ENCODE measurements around the gene PRPF19. TPM values are rescaled to one million over a fixed set of nuclear protein-coding genes. Genes with fewer than 3 reads are reported as not detected.

Gene PRPF19
- total RNA-seq = 100 to 1,000 TPM; 148 to 197 TPM

DNA sequence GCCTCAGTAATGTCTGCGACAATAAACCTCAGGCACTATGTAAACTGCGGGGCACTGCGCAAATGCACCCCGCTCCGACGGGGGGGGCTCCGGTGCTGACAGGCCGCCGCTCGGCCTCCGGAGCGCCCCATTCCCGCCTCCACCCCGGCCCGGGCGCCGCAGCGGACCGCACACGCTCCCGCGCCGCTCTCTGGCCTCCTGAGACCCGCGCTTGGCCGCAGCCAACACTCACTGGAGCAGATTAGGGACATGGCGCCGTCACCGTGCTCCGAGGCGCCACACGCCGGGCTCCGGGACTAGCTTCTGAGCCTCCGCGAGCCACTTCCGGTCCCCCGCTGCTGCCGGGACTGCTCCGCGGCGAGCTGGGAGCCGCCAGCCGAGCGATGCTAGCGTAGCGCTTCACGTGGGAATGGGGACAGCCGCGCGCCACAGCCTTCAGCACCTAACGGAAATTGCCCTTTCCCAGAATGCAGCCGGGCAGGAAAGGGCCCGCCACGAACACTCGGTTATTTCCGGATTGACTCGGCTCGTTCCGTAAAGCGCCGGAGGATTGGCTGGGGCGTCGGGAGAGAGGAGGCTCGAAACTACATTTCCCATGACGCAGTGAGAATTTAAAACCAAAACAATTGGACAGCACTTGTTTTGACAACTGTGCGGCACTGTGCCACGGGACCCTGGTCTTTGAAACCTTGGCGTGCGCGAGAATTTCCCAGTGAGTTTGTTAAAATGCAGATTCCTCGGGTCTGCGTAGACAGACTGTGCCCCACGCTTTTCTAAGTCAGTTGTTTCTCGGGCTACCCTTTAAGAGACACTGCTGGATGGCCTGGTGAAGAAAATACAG lies at the start of gene PRPF19:
Gene PRPF19, minus strand, starts transcription at position 454 of the 841 bp plus-strand sequence. Its CDS starts 203 bp downstream, at position 251.
- ChIA-PET CTCF (interaction anchor here (0.9 to 3.5 kb wide), 4 partner anchors 9 to 75 kb away, joined by 3 to 16 read pairs (median 6); no protein-coding TSS in a partner anchor), POLR2A (interaction anchor here (0.6 to 2.3 kb wide), 8 partner anchors 9 to 209 kb away, joined by 3 to 16 read pairs (median 4); partner anchors contain the start of genes TMEM109 and TMEM132A)
- H3K27ac Mint-ChIP-seq = peak within 1 kb of the TSS; percentile 94
- no peaks in the 10 kb centered on the region for H3K9me3 Mint-ChIP-seq (ENCODE audit: low read depth)
- intact Hi-C loops (cut with DNase I, micrococcal nuclease) = loop anchor here (1.0 to 10.0 kb wide), 8 partner anchors 8 to 522 kb away; partner anchors contain the start of genes CPSF7 (in 2 of the 2), TMEM109 (in 2 of the 2), VPS37C (in 2 of the 2) and CCDC86 (in 1 of the 2)
- peaks cover 41% of the 10 kb centered on the region for H3K4me1 Mint-ChIP-seq
- ATAC-seq (peak; percentile 97), DNase-seq (peak; percentile 99)
- H3K36me3 Mint-ChIP-seq (ENCODE audit: low read depth) = peaks cover 26% of the 10 kb centered on the region
- no peaks in the 10 kb centered on the region for H3K27me3 Mint-ChIP-seq
- peak within 1 kb of the TSS; percentile 86 for H3K4me3 Mint-ChIP-seq

DNA sequence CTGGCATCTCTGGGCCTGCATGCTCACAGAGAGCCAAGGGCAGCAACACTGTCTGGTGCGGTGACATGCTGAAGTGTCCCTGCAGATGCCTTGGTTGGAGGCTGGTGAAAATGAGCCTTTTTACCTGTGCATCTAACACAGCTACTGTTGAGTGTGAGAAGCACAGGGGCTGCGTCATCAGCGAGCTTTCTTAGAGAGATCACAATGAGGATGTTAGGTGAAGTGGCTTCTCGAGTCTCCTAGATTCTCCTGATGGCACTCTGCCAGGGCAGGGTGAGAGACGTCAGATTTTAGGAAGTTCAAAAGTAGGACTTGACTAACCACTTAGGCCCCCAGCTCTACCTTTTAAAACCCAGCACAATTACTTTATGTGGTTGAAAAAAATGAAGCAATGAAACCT lies 49.2 kb upstream of the PRPF19 start:
- no peaks in the 10 kb centered on the region for H3K36me3 Mint-ChIP-seq (ENCODE audit: low read depth)
- H3K9me3 Mint-ChIP-seq (ENCODE audit: low read depth) = no peaks in the 10 kb centered on the region
- ATAC-seq (no peak), DNase-seq (peak; percentile 11)
- H3K27ac Mint-ChIP-seq = no peak overlapping the region
- H3K4me1 Mint-ChIP-seq = peaks cover 17% of the 10 kb centered on the region
- peaks cover 7% of the 10 kb centered on the region for H3K27me3 Mint-ChIP-seq
- no peak overlapping the region for H3K4me3 Mint-ChIP-seq
- POLR2A ChIA-PET = no interaction called here
- intact Hi-C loops (cut with DNase I, micrococcal nuclease) = loop anchor here in 1 of 2 experiments (10.0 kb wide), 1 partner anchor 299 kb away; no protein-coding TSS in a partner anchor
- CTCF ChIA-PET = interaction anchor here (0.6 to 1.2 kb wide), 3 partner anchors 11 to 124 kb away, joined by 3 to 6 read pairs (median 6); no protein-coding TSS in a partner anchor

DNA sequence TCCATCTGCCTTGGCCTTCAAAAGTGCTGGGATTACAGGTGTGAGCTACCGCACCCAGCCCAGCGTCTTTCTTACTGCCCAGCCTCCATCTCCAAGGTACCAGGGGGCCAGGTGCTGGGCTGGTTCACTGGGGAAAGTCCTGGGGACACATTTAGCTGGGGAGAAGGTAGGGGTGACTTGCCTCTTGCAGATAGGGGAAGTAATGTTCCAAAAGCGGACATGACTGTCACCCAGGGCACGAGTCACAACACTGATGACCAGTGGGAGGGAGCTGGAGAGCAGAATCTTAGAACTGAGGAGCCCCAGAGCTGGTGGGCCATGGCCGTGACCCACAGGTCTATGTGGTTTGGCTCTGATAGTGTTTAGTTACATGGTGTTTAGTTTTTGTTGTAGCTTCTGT lies 48.0 kb upstream of the PRPF19 start:
- H3K27me3 Mint-ChIP-seq = peaks cover 7% of the 10 kb centered on the region
- no peaks in the 10 kb centered on the region for H3K9me3 Mint-ChIP-seq (ENCODE audit: low read depth)
- ATAC-seq = no peak
- H3K4me1 Mint-ChIP-seq = peaks cover 21% of the 10 kb centered on the region
- intact Hi-C loops (cut with DNase I, micrococcal nuclease) = loop anchor here in 1 of 2 experiments (10.0 kb wide), 1 partner anchor 300 kb away; no protein-coding TSS in a partner anchor
- ChIA-PET CTCF (interaction anchor here (0.6 to 1.9 kb wide), 7 partner anchors 9 to 1808 kb away, joined by 3 to 6 read pairs (median 3); no protein-coding TSS in a partner anchor), POLR2A (no interaction called here)
- H3K27ac Mint-ChIP-seq = no peak overlapping the region
- peak; percentile 2 for DNase-seq
- H3K36me3 Mint-ChIP-seq (ENCODE audit: low read depth) = no peaks in the 10 kb centered on the region
- no peak overlapping the region for H3K4me3 Mint-ChIP-seq

DNA sequence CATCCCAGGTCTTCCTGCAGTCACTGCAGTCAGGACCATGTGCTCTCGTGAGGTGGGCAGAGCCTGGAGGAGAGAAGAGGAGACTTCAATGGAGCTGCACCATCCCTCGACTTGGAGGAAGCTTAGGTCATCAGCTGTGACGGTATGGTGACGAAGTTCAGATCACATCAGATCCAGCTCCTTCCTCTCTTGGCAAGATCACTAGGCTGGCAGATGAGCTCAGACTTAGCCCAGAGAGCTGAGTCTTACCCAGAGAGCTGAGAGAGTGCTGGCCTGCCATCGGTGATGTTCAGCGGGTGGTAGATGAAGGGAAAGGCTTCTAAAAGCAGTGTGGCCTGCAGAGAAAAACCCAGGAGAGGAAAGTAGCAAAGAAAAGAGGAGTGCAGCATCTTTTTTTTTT lies 47.4 kb upstream of the PRPF19 start:
- DNase-seq (peak; percentile 4), ATAC-seq (no peak)
- intact Hi-C loops (cut with DNase I, micrococcal nuclease) = loop anchor here in 1 of 2 experiments (10.0 kb wide), 1 partner anchor 301 kb away; no protein-coding TSS in a partner anchor
- H3K9me3 Mint-ChIP-seq (ENCODE audit: low read depth) = no peaks in the 10 kb centered on the region
- H3K36me3 Mint-ChIP-seq (ENCODE audit: low read depth) = no peaks in the 10 kb centered on the region
- CTCF ChIA-PET = interaction anchor here (0.7 to 1.9 kb wide), 8 partner anchors 9 to 375 kb away, joined by 3 to 5 read pairs (median 3); no protein-coding TSS in a partner anchor
- peaks cover 21% of the 10 kb centered on the region for H3K4me1 Mint-ChIP-seq
- POLR2A ChIA-PET = no interaction called here
- H3K27ac Mint-ChIP-seq = no peak overlapping the region
- H3K27me3 Mint-ChIP-seq = peaks cover 7% of the 10 kb centered on the region
- H3K4me3 Mint-ChIP-seq = no peak overlapping the region

DNA sequence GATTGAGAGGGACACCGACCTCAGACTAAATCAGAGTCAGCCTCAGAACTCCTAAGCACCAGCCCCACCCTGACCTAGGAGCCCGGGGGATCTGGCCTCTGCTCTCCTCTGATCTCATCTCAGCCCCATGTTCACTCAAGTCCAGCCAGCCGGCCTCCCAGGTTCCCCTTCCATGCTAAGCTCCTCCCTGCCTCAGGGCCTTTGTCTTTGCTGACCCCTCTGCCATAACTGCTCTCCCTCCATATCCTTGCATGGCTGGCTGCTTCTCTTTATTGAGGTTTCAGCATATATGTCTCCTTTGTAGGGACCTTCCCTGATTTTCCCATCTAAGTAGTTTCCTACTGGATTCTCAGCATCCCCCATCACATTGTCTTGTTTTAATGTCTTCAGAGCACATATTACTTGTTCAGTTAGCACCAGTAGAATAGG lies 46.4 kb upstream of the PRPF19 start:
- no peaks in the 10 kb centered on the region for H3K9me3 Mint-ChIP-seq (ENCODE audit: low read depth)
- intact Hi-C loops (cut with DNase I, micrococcal nuclease) = loop anchor here in 1 of 2 experiments (1.0 to 10.0 kb wide), 2 partner anchors 18 to 302 kb away; no protein-coding TSS in a partner anchor
- ChIA-PET POLR2A (no interaction called here), CTCF (interaction anchor here (1.2 to 1.9 kb wide), 3 partner anchors 8 to 15 kb away, joined by 3 to 5 read pairs (median 3); no protein-coding TSS in a partner anchor)
- no peak overlapping the region for H3K4me3 Mint-ChIP-seq
- no peaks in the 10 kb centered on the region for H3K36me3 Mint-ChIP-seq (ENCODE audit: low read depth)
- no peak overlapping the region for H3K27ac Mint-ChIP-seq
- peaks cover 21% of the 10 kb centered on the region for H3K4me1 Mint-ChIP-seq
- no peak for ATAC-seq
- no peak for DNase-seq
- peaks cover 7% of the 10 kb centered on the region for H3K27me3 Mint-ChIP-seq

DNA sequence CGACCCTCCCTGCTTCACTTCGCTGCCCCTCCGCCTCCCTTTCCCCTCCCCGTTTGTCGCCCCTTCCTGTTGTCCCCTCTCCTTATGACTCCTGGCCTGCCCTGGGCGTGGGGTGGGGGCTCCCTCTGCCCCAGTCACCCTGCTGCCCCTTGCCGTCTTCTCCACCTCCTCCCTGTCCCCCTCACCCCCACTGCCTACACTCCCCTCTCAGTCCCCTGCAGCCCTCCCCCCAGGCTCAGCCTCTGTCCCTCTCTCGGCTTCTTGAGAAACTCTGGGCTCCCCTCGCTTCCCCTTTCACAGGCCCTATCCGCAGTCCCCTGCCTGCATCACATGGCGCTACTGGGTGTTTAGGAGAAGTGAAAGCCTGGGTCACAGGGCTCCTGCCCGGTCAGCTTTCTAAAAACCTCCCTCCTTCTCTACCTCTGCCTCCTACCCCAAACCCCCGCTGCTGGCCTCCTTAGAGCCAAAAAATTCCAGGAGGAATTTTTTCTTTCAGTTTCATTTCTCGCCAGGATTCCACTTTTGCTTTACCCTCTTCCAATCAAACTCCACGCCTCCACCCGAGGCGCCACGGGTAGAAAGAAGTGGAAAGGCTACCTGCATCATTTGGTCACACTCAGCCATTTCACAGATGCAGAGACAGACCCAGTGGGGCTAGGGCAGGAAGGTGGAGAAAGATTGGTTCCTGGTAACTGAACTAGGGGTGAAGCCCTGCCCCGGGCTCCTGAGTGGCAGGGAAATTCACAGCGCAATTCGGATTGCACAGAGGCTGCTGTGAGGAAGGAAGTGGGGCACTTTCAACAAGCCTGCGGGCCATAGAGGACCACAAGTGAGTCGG lies 45.7 kb upstream of the PRPF19 start, which contains the start of gene SLC15A3:
Gene SLC15A3, minus strand, starts transcription at position 273 of the 838 bp plus-strand sequence. CDS start 625 bp downstream, outside the sequence.
- Mint-ChIP-seq H3K27me3 (peaks cover 7% of the 10 kb centered on the region), H3K36me3 (ENCODE audit: low read depth) (no peaks in the 10 kb centered on the region), H3K9me3 (ENCODE audit: low read depth) (no peaks in the 10 kb centered on the region), H3K4me1 (peaks cover 21% of the 10 kb centered on the region), H3K27ac (peak within 1 kb of the TSS; percentile 85), H3K4me3 (peak within 1 kb of the TSS; percentile 75)
- CTCF ChIA-PET = interaction anchor here (1.6 kb wide), 1 partner anchor 15 kb away, joined by 3 read pairs; no protein-coding TSS in a partner anchor
- intact Hi-C loops (cut with DNase I, micrococcal nuclease) = loop anchor here in 1 of 2 experiments (1.0 to 10.0 kb wide), 3 partner anchors 18 to 303 kb away; partner anchors contain the start of gene TMEM109
- DNase-seq = peak; percentile 52
- POLR2A ChIA-PET = no interaction called here
- peak; percentile 71 for ATAC-seq

DNA sequence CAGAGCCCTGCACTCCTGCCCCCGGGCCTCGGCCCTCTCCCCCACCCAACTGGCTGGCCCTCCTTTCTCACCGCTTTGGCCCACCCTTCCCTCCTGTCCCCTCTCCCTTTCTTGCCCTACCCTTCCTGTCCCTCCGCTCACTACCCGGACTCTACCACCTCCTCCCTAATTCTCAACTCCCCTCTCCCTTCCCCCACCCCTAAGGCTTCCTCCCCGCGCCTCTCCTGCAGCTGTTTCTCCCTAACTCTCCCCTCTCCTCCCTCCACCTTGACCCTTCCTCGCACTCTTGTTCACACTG lies 45.2 kb upstream of the PRPF19 start:
- Mint-ChIP-seq H3K36me3 (ENCODE audit: low read depth) (no peaks in the 10 kb centered on the region), H3K27me3 (peaks cover 7% of the 10 kb centered on the region), H3K4me3 (peak overlapping the region; percentile 75), H3K4me1 (peaks cover 21% of the 10 kb centered on the region), H3K27ac (peak overlapping the region; percentile 85), H3K9me3 (ENCODE audit: low read depth) (no peaks in the 10 kb centered on the region)
- POLR2A ChIA-PET = no interaction called here
- ATAC-seq = peak; percentile 14
- intact Hi-C loops (cut with DNase I, micrococcal nuclease) = loop anchor here in 1 of 2 experiments (2.0 to 10.0 kb wide), 2 partner anchors 37 to 303 kb away; partner anchors contain the start of gene TMEM109
- no peak for DNase-seq
- CTCF ChIA-PET = no interaction called here

DNA sequence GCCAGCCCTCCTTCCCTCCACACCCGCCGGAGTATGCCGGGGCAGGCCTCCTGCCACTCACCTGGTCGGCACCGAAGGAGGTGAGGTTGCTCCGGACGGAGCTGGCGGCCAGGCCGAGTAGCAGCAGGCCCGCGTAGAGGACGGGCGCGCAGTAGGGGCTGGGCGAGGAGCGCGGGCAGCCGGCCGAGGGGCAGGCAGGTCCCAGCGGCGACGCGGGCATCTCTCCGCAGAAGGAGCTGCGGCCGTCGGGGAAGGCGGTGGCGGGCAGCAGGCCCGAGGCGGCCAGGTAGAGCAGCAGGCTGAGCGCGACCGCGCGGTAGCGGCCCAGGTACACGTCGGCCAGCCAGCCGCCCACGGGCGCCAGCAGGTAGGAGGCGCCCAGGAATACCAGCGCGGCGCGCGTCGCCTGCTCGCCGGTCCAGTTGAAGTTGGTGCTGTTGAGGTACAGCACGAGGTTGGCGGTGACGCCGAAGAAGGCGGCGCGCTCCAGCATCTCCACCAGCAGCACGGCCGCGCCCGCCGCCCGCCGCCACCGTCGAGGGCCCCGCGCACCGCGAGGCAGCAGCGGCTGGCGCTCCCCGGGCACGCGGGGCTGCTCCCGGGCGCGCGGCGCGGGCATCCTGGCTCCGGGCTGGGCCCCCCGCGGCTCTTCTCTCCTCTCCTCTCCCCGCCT lies 44.7 kb upstream of the PRPF19 start:
- Mint-ChIP-seq H3K27ac (no peak overlapping the region), H3K9me3 (ENCODE audit: low read depth) (no peaks in the 10 kb centered on the region), H3K4me3 (peak overlapping the region; percentile 75), H3K4me1 (peaks cover 21% of the 10 kb centered on the region), H3K36me3 (ENCODE audit: low read depth) (no peaks in the 10 kb centered on the region), H3K27me3 (peaks cover 7% of the 10 kb centered on the region)
- ChIA-PET POLR2A (interaction anchor here (0.6 kb wide), 1 partner anchor 1280 kb away, joined by 3 read pairs; no protein-coding TSS in a partner anchor), CTCF (no interaction called here)
- DNase-seq (peak; percentile 62), ATAC-seq (peak; percentile 30)
- intact Hi-C loops (cut with DNase I, micrococcal nuclease) = loop anchor here in 1 of 2 experiments (2.0 to 10.0 kb wide), 2 partner anchors 36 to 304 kb away; partner anchors contain the start of gene TMEM109

DNA sequence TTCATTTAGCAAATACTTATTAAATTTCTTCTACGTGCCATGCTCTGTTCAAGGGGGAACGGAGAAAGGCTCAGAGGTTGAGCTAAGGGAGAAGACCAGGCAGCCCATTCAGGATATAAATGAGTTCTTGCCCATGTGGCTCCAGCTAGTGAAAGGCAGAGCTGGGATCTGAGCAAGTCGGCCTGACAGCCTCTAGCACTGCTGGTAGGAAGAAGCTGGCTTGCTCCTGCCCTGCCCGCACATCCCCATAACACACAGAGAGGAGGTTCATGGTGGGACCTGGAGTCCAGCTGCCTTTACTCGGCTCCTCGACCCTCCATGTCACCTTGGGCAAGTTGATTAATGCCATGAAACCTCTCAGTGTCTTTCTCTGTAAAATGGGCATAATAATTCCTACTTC lies 43.6 kb upstream of the PRPF19 start:
- ATAC-seq (no peak), DNase-seq (no peak)
- H3K4me1 Mint-ChIP-seq = peaks cover 21% of the 10 kb centered on the region
- no peaks in the 10 kb centered on the region for H3K36me3 Mint-ChIP-seq (ENCODE audit: low read depth)
- CTCF ChIA-PET = interaction anchor here (0.6 to 0.8 kb wide), 3 partner anchors 23 to 121 kb away, joined by 3 read pairs; no protein-coding TSS in a partner anchor
- POLR2A ChIA-PET = interaction anchor here (1.1 kb wide), 1 partner anchor 22 kb away, joined by 4 read pairs; the partner anchor contains the start of gene CD6
- peak overlapping the region; percentile 30 for H3K4me3 Mint-ChIP-seq
- H3K27me3 Mint-ChIP-seq = peaks cover 7% of the 10 kb centered on the region
- no peak overlapping the region for H3K27ac Mint-ChIP-seq
- intact Hi-C loops (cut with DNase I, micrococcal nuclease) = loop anchor here in 1 of 2 experiments (2.0 to 10.0 kb wide), 2 partner anchors 35 to 305 kb away; partner anchors contain the start of gene TMEM109
- no peaks in the 10 kb centered on the region for H3K9me3 Mint-ChIP-seq (ENCODE audit: low read depth)

DNA sequence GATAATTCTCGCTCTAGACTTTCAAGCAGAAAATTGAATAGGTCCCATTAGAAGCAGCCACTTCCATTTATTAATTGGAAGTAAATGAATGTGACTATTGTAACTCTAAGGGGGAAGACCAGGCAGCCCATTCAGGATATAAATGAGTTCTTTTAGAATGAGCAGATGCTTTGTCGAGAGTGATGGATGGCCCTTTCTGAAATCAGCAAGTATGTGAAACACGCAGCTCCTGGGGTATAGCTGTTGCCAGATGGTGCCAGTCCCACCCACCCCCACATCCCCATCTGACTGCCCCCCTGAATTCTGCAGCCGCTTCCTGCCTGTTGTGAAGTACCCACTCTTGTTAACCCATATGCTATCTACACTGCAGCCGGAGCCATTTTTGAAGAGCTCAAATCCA lies 41.9 kb upstream of the PRPF19 start:
- CTCF ChIA-PET = interaction anchor here (0.9 kb wide), 2 partner anchors 21 to 35 kb away, joined by 3 read pairs; no protein-coding TSS in a partner anchor

More for the DNA sequence above, 41.9 kb upstream of the PRPF19 start:
- ATAC-seq (no peak), DNase-seq (no peak)
- H3K27me3 Mint-ChIP-seq = peaks cover 7% of the 10 kb centered on the region
- H3K27ac Mint-ChIP-seq = no peak overlapping the region
- H3K9me3 Mint-ChIP-seq (ENCODE audit: low read depth) = no peaks in the 10 kb centered on the region
- intact Hi-C loops (cut with DNase I, micrococcal nuclease) = no loop called here
- H3K4me1 Mint-ChIP-seq = peaks cover 21% of the 10 kb centered on the region
- H3K36me3 Mint-ChIP-seq (ENCODE audit: low read depth) = peaks cover 2% of the 10 kb centered on the region
- POLR2A ChIA-PET = no interaction called here
- no peak overlapping the region for H3K4me3 Mint-ChIP-seq
